H9 (cell line): Measurements from ENCODE around the gene TTC12. TPM values are rescaled to one million over a fixed set of nuclear protein-coding genes. Genes with fewer than 3 reads are reported as not detected.

ENCODE experiments used
- DNase-seq: peaks from one replicate; pipeline ENCODE4 v3.0.0-alpha.2; 2017
- H2AFZ ChIP-seq: one replicate; pipeline ENCODE4 v1.6.1; 2013; ENCODE audit warnings: mild to moderate bottlenecking, low read length, control low read depth, moderate library complexity
- H2AK5ac ChIP-seq: 2 replicates; pipeline ENCODE4 v1.6.1; 2013; ENCODE audit warnings: low read length, control low read depth, mixed read lengths; ENCODE audit not compliant: insufficient read length
- H2BK120ac ChIP-seq: one replicate; pipeline ENCODE4 v1.6.1; 2013; ENCODE audit warnings: low read depth, mild to moderate bottlenecking, low read length, control low read depth, inconsistent platforms; ENCODE audit not compliant: poor library complexity, severe bottlenecking
- H2BK12ac ChIP-seq: 2 replicates; pipeline ENCODE4 v1.6.1; 2013; ENCODE audit warnings: low read length, control low read depth, mixed read lengths, low read depth; ENCODE audit not compliant: insufficient read length
- H2BK15ac ChIP-seq: 2 replicates; pipeline ENCODE4 v1.6.1; 2013; ENCODE audit warnings: low read depth, low read length, control low read depth
- H2BK20ac ChIP-seq: one replicate; pipeline ENCODE4 v1.6.1; 2013; ENCODE audit warnings: low read depth, mild to moderate bottlenecking, low read length, control low read depth, inconsistent platforms; ENCODE audit not compliant: poor library complexity, severe bottlenecking
- H2BK5ac ChIP-seq: 2 replicates; pipeline ENCODE4 v1.6.1; 2013; ENCODE audit warnings: low read length, control low read depth, mixed read lengths; ENCODE audit not compliant: insufficient read length
- H3K14ac ChIP-seq: 2 replicates; pipeline ENCODE4 v1.6.1; 2013; ENCODE audit warnings: low read length, control low read depth; ENCODE audit not compliant: insufficient read depth
- H3K18ac ChIP-seq: 2 replicates; pipeline ENCODE4 v1.6.1; 2013; ENCODE audit warnings: low read depth, mild to moderate bottlenecking, mixed read lengths, low read length, control low read depth; ENCODE audit not compliant: insufficient read length
- H3K23ac ChIP-seq: 2 replicates; pipeline ENCODE4 v1.6.1; 2013; ENCODE audit warnings: low read length, control low read depth, mixed read lengths, low read depth; ENCODE audit not compliant: insufficient read length
- H3K23me2 ChIP-seq: 2 replicates; pipeline ENCODE4 v1.6.1; 2013; ENCODE audit warnings: low read depth, mild to moderate bottlenecking, mixed read lengths, low read length, control low read depth; ENCODE audit not compliant: insufficient read length, poor library complexity, severe bottlenecking
- H3K27ac ChIP-seq: 2 replicates; pipeline ENCODE4 v1.5.1; 2013; ENCODE audit warnings: low read length, control low read depth, mixed read lengths, low read depth; ENCODE audit not compliant: insufficient read length
- H3K27me3 ChIP-seq: 2 replicates; pipeline ENCODE4 v1.6.1; 2013; ENCODE audit warnings: low read length, control low read depth, inconsistent platforms; ENCODE audit not compliant: insufficient read depth
- H3K4ac ChIP-seq: 2 replicates; pipeline ENCODE4 v1.6.1; 2013; ENCODE audit warnings: low read depth, mild to moderate bottlenecking, control low read depth, inconsistent platforms, low read length, moderate library complexity
- H3K4me1 ChIP-seq: 2 replicates; pipeline ENCODE4 v1.6.1; 2013; ENCODE audit warnings: low read length, control low read depth, inconsistent platforms; ENCODE audit not compliant: insufficient read depth
- H3K4me2 ChIP-seq: 2 replicates; pipeline ENCODE4 v1.6.1; 2013; ENCODE audit warnings: low read length, control low read depth, mixed read lengths; ENCODE audit not compliant: insufficient read length, insufficient read depth
- H3K56ac ChIP-seq: 2 replicates; pipeline ENCODE4 v1.6.1; 2013; ENCODE audit warnings: low read depth, mild to moderate bottlenecking, mixed read lengths, low read length, control low read depth; ENCODE audit not compliant: insufficient read length
- H3K79me1 ChIP-seq: 2 replicates; pipeline ENCODE4 v1.6.1; 2013; ENCODE audit warnings: low read depth, mild to moderate bottlenecking, moderate library complexity, low read length, control low read depth, inconsistent platforms; ENCODE audit not compliant: insufficient read depth, poor library complexity, severe bottlenecking
- H3K79me2 ChIP-seq: 2 replicates; pipeline ENCODE4 v1.6.1; 2013; ENCODE audit warnings: low read length, control low read depth, inconsistent platforms; ENCODE audit not compliant: insufficient read depth
- H3K9ac ChIP-seq: 2 replicates; pipeline ENCODE4 v1.6.1; 2013; ENCODE audit warnings: low read length, control low read depth, mixed read lengths; ENCODE audit not compliant: insufficient read length; ENCODE audit errors: extremely low read depth
- H3K9me3 ChIP-seq: one replicate; pipeline ENCODE4 v1.6.1; 2013; ENCODE audit warnings: low read depth, low read length, inconsistent platforms; ENCODE audit not compliant: control insufficient read depth
- H3T11ph ChIP-seq: one replicate; pipeline ENCODE4 v1.6.1; 2013; ENCODE audit warnings: mild to moderate bottlenecking, low read length, control low read depth, inconsistent platforms
- H4K20me1 ChIP-seq: one replicate; pipeline ENCODE4 v1.6.1; 2013; ENCODE audit not compliant: control insufficient read depth, insufficient read length, insufficient read depth
- H4K5ac ChIP-seq: 2 replicates; pipeline ENCODE4 v1.6.1; 2013; ENCODE audit warnings: low read depth, mild to moderate bottlenecking, mixed read lengths, low read length, control low read depth; ENCODE audit not compliant: insufficient read length
- H4K8ac ChIP-seq: replicated peaks from 2 replicates; pipeline ENCODE4 v1.6.1; 2013; ENCODE audit warnings: low read length, control low read depth, mixed read lengths, low read depth; ENCODE audit not compliant: insufficient read length
- H4K91ac ChIP-seq: 2 replicates; pipeline ENCODE4 v1.6.1; 2013; ENCODE audit warnings: low read depth, mild to moderate bottlenecking, moderate library complexity, mixed read lengths, low read length, control low read depth; ENCODE audit not compliant: insufficient read length
- H3K27ac Mint-ChIP-seq, 3 experiments: 2 replicates in 2 of 3; 3 replicates in 1 of 3; pipeline ENCODE4 v1.8.0; 2020 to 2021; ENCODE audit warnings: mixed read lengths in 3 of 3, mild to moderate bottlenecking in 1 of 3, moderate library complexity in 1 of 3
- H3K27me3 Mint-ChIP-seq: 2 replicates; pipeline ENCODE4 v1.8.0; 2021; ENCODE audit warnings: low read depth, mild to moderate bottlenecking, moderate library complexity, mixed read lengths
- H3K36me3 Mint-ChIP-seq, 3 experiments: 2 replicates in 2 of 3; 3 replicates in 1 of 3; pipeline ENCODE4 v1.8.0; 2020 to 2021; ENCODE audit warnings: low read depth in 3 of 3, mixed read lengths in 3 of 3; ENCODE audit not compliant: insufficient read depth in 1 of 3
- H3K4me1 Mint-ChIP-seq, 2 experiments: 2 replicates each; pipeline ENCODE4 v1.8.0; 2020; ENCODE audit warnings: mixed read lengths in 2 of 2
- H3K4me3 Mint-ChIP-seq, 2 experiments: 2 replicates in 1 of 2; 3 replicates in 1 of 2; pipeline ENCODE4 v1.8.0; 2020 to 2021; ENCODE audit warnings: mild to moderate bottlenecking in 2 of 2, mixed read lengths in 2 of 2, moderate library complexity in 1 of 2
- H3K9me3 Mint-ChIP-seq, 2 experiments: 2 replicates in 1 of 2; 3 replicates in 1 of 2; pipeline ENCODE4 v1.8.0; 2020; ENCODE audit warnings: mild to moderate bottlenecking in 2 of 2, mixed read lengths in 2 of 2, moderate library complexity in 1 of 2
- CTCF ChIP-seq: fragments of 200-600 bp; sonication (generic); conservative IDR thresholded peaks from 3 replicates; pipeline ENCODE4 v1.8.0; 2021; ENCODE audit warnings: antibody characterized with exemption, mild to moderate bottlenecking
- WGBS: extraction: QIAGEN DNeasy Blood & Tissue Kit; methylation state at CpG from one replicate; pipeline ENCODE4 v1.1.7; 2013; ENCODE audit warnings: missing lambda C conversion rate, low lambda C conversion rate, mixed read lengths; ENCODE audit not compliant: insufficient read length; ENCODE audit errors: extremely low coverage; 5-methylcytosine and 5-hydroxymethylcytosine counted together
- total RNA-seq: library from RNA; stranded (reverse); gene quantifications from 2 replicates; pipeline ENCODE4 v1.2.1, GENCODE V29; 2021

TTC12 gene
- total RNA-seq, 1 experiment from 2014 or later: 8.3 TPM

GRCh38 chr11:113392236-113392921, 78.0 kb downstream of the TTC12 start:
- H4K91ac ChIP-seq: no peak overlapping the region
- H2BK12ac ChIP-seq: no peak overlapping the region
- WGBS: no CpG with 5 or more reads among the region's 3 CpGs
- no peak overlapping the region for H2BK15ac ChIP-seq
- no peak overlapping the region for H3K27ac ChIP-seq
- H3K14ac ChIP-seq: no peak overlapping the region
- H3K9me3 ChIP-seq: no peaks in the 10 kb centered on the region
- no peaks in the 10 kb centered on the region for H3K23me2 ChIP-seq
- H2BK20ac ChIP-seq: no peak overlapping the region
- H3K79me1 ChIP-seq: no peaks in the 10 kb centered on the region
- no peak overlapping the region for H4K8ac ChIP-seq
- no peak overlapping the region for H3K27ac Mint-ChIP-seq
- no peak overlapping the region for H2AFZ ChIP-seq
- no peak overlapping the region for H3K4me3 Mint-ChIP-seq
- no peak overlapping the region for H2BK120ac ChIP-seq
- H3K36me3 Mint-ChIP-seq: no peaks in the 10 kb centered on the region
- H3K79me2 ChIP-seq: no peaks in the 10 kb centered on the region
- H2BK5ac ChIP-seq: no peak overlapping the region
- no peak overlapping the region for H3T11ph ChIP-seq
- H4K5ac ChIP-seq: no peak overlapping the region
- TF ChIP-seq CTCF: no peak
- peaks cover 0 to 4% of the 10 kb centered on the region in 2 experiments; a peak in 1 of 4 replicates for H3K4me1 Mint-ChIP-seq
- no peaks in the 10 kb centered on the region for H3K9me3 Mint-ChIP-seq
- no peak overlapping the region for H3K23ac ChIP-seq
- H3K27me3 ChIP-seq: no peaks in the 10 kb centered on the region
- H4K20me1 ChIP-seq: no peaks in the 10 kb centered on the region
- no peak overlapping the region for H3K56ac ChIP-seq
- no peak overlapping the region for H3K9ac ChIP-seq
- no peak for DNase-seq
- H3K4me2 ChIP-seq: no peak overlapping the region
- H3K18ac ChIP-seq: no peak overlapping the region
- no peak overlapping the region for H3K4ac ChIP-seq
- H2AK5ac ChIP-seq: no peak overlapping the region
- H3K27me3 Mint-ChIP-seq: peaks cover 6% of the 10 kb centered on the region
- peaks cover 2% of the 10 kb centered on the region; the same call in 1 of the 2 replicates for H3K4me1 ChIP-seq
